ENCODE data around the gene DNAJC5. TPM values are rescaled to one million over a fixed set of nuclear protein-coding genes. Genes with fewer than 3 reads are reported as not detected.
A peak's percentile ranks its signal among the peaks of the same experiment; 100 is the strongest.

DNAJC5 gene
- total and polyA plus RNA-seq, 2 of the 8 experiments (the other 6 are each of a cell fraction or from before 2014, with no cell fraction given), result 19.2 to 31.2 TPM

DNA sequence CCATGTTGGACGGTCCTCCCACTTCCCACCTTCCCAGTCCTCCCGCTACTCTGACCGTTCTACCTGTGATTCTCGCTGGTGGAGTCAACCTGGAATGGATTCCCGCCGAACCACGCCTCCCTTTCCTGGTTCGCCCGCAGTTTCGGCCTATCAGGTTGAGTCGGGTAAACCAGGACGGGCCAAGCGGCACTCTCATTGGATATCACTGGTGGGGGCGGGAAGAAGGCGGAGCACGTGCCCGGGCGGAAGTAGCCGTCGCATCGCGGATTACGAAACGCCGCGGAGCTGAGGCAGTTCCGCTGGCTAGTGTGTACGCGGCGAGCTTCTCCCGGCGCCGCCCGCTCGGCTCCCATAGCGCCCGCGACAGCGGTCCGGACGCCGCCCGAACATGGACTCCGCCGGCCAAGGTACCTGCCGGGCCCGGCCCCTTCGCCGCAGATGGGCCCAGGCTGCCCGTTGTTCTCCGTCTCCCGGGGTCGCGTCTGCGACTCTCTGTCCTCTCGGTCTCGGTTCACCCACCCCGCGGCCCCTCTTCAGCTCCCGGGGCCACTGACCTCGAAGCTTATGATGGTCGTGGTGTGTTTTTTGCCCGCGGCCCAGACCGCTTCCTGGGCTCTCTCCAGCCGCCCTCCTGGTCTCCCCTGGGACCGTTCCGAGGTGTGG is 29.8 kb upstream of the DNAJC5 start, which contains the start of gene TPD52L2 (continued):
- TF ChIP-seq GTF2F1 (IDR thresholded peaks at IDR 0.05; ENCODE audit: borderline replicate concordance, low read depth, low read length) (no peak), SIN3A (conservative IDR thresholded peaks at IDR 0.05 in 1 of 2, IDR thresholded peaks at IDR 0.05 in 1 of 2; ENCODE audit: low read depth in 1 of 2, low read length in 2 of 2) (peak; percentile 91 to 95; a peak in 3 of 4 replicates), SAP30 (IDR thresholded peaks at IDR 0.05; ENCODE audit: insufficient read depth, insufficient replicate concordance, low read length) (no peak), FOSL1 (IDR thresholded peaks at IDR 0.05; ENCODE audit: insufficient read depth, low read depth, low read length) (no peak), EZH2 (IDR thresholded peaks at IDR 0.05; ENCODE audit: low read depth, low read length, severe bottlenecking) (no peak), SUZ12 (IDR thresholded peaks at IDR 0.05; ENCODE audit: low read length) (no peak), BCL11A (IDR thresholded peaks at IDR 0.05; ENCODE audit: low read depth in 2 of 2, low read length in 2 of 2) (no peak), RNF2 (IDR thresholded peaks at IDR 0.05; ENCODE audit: borderline replicate concordance, low read depth, low read length, missing control alignments, poor library complexity, severe bottlenecking) (no peak), CHD2 (IDR thresholded peaks at IDR 0.05; ENCODE audit: low read length) (peak; percentile 87), KDM5A (IDR thresholded peaks at IDR 0.05; ENCODE audit: low read length) (peak; percentile 60; the same call in 1 of the 2 replicates), MAFK (IDR thresholded peaks at IDR 0.05; ENCODE audit: low read depth, low read length) (no peak), RFX5 (IDR thresholded peaks at IDR 0.05; ENCODE audit: borderline replicate concordance, low read depth, low read length) (no peak), CBX5 (IDR thresholded peaks at IDR 0.05; ENCODE audit: low read depth, low read length) (no peak), ZNF274 (IDR thresholded peaks at IDR 0.05; ENCODE audit: borderline replicate concordance, extremely low read depth, low read length) (no peak), POLR2AphosphoS5 (IDR thresholded peaks at IDR 0.05; ENCODE audit: low read depth, low read length) (peak; percentile 91), POLR2A (IDR thresholded peaks at IDR 0.05; ENCODE audit: control extremely low read depth in 1 of 2, low read depth in 2 of 2, low read length in 2 of 2) (peak; percentile 91 to 97), TCF12 (IDR thresholded peaks at IDR 0.05; ENCODE audit: low read depth, low read length) (no peak)
- TF ChIP-seq, protein P1, sequence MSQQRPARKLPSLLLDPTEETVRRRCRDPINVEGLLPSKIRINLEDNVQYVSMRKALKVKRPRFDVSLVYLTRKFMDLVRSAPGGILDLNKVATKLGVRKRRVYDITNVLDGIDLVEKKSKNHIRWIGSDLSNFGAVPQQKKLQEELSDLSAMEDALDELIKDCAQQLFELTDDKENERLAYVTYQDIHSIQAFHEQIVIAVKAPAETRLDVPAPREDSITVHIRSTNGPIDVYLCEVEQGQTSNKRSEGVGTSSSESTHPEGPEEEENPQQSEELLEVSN (IDR thresholded peaks at IDR 0.05), result peak; percentile 98
- TF ChIP-seq, protein P2, sequence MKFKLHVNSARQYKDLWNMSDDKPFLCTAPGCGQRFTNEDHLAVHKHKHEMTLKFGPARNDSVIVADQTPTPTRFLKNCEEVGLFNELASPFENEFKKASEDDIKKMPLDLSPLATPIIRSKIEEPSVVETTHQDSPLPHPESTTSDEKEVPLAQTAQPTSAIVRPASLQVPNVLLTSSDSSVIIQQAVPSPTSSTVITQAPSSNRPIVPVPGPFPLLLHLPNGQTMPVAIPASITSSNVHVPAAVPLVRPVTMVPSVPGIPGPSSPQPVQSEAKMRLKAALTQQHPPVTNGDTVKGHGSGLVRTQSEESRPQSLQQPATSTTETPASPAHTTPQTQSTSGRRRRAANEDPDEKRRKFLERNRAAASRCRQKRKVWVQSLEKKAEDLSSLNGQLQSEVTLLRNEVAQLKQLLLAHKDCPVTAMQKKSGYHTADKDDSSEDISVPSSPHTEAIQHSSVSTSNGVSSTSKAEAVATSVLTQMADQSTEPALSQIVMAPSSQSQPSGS (IDR thresholded peaks at IDR 0.05; ENCODE audit: low read length), result no peak
- TF ChIP-seq, protein P3, sequence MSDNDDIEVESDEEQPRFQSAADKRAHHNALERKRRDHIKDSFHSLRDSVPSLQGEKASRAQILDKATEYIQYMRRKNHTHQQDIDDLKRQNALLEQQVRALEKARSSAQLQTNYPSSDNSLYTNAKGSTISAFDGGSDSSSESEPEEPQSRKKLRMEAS (IDR thresholded peaks at IDR 0.05), result peak; percentile 99
- TF ChIP-seq, protein P4, sequence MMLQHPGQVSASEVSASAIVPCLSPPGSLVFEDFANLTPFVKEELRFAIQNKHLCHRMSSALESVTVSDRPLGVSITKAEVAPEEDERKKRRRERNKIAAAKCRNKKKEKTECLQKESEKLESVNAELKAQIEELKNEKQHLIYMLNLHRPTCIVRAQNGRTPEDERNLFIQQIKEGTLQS (IDR thresholded peaks at IDR 0.05; ENCODE audit: insufficient read depth, low read depth, low read length), result peak; percentile 90

Measured in H1 (cell line).